ENCODE measurements around the gene GREB1. TPM values are rescaled to one million over a fixed set of nuclear protein-coding genes. Genes with fewer than 3 reads are reported as not detected.

Gene GREB1
- total RNA-seq, 1 donor from 2014 or later = under 0.01 TPM

- Histone ChIP-seq H3K27me3 (ENCODE audit: control insufficient read depth, insufficient read depth, low read length) (peaks cover 5% of the 10 kb centered on the region), H3K4me3 (ENCODE audit: low read depth, low read length) (no peak overlapping the region), H3K36me3 (ENCODE audit: control insufficient read depth, insufficient read depth, low read length) (no peaks in the 10 kb centered on the region)
- FAIRE-seq = no peak
- no peak for DNase-seq (ENCODE audit: low read depth)
- TF ChIP-seq CTCF (IDR thresholded peaks at IDR 0.05; ENCODE audit: insufficient read depth, low read length, severe bottlenecking) = no peak
These were observed 115.2 kb downstream of the GREB1 start for GRCh38 chr2:11649093-11649492.

- Histone ChIP-seq H3K4me3 (ENCODE audit: low read depth, low read length) (no peak overlapping the region), H3K36me3 (ENCODE audit: control insufficient read depth, insufficient read depth, low read length) (no peaks in the 10 kb centered on the region), H3K27me3 (ENCODE audit: control insufficient read depth, insufficient read depth, low read length) (peaks cover 5% of the 10 kb centered on the region)
- DNase-seq (ENCODE audit: low read depth) (no peak), FAIRE-seq (no peak)
- no peak for TF ChIP-seq CTCF (IDR thresholded peaks at IDR 0.05; ENCODE audit: insufficient read depth, low read length, severe bottlenecking)
These were observed 118.2 kb downstream of the GREB1 start for GRCh38 chr2:11651856-11652548.

DNA sequence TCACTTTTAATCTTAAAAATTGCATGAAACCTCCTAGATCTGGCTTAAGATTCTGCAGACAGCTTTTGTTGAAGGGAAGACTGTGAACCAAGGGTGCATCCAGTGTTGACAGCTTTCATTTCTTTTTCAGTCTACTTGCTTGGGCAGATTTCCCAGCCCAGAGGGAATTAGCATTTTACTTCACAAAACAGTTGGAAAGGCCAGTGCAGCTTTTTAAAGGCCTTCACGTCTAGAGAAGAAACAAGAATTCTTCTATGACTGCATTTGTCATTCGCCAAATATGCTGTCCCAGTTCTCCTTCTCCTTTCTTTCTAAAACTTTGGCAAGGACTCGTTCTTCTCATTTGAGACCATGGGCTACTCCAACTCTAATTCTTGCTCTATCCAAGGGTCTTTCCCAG lies 118.7 kb downstream of the GREB1 start:
- no peak for TF ChIP-seq CTCF (IDR thresholded peaks at IDR 0.05; ENCODE audit: insufficient read depth, low read length, severe bottlenecking)
- FAIRE-seq (no peak), DNase-seq (ENCODE audit: low read depth) (no peak)
- no peaks in the 10 kb centered on the region for H3K36me3 ChIP-seq (ENCODE audit: control insufficient read depth, insufficient read depth, low read length)
- no peak overlapping the region for H3K4me3 ChIP-seq (ENCODE audit: low read depth, low read length)
- H3K27me3 ChIP-seq (ENCODE audit: control insufficient read depth, insufficient read depth, low read length) = peaks cover 5% of the 10 kb centered on the region

DNA sequence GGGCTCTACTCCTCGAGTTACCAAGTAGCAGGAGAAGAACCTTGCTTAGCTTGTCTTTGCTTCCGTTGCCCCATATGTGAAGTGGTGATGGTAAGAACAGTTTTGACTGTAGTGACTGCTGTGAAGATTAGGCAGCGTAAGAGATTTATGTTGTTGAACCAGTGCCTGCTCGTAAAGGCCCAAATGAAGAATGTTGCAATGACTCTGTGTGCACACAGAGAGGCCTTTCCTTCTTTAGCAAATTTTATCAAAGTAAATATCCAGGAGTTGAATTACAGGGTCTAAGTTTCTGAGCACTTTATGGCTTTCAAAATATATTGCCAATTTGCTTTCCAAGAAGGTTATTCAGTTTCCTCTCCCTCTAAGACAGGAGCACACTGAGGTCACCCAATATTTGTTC lies 121.7 kb downstream of the GREB1 start:
- H3K27me3 ChIP-seq (ENCODE audit: control insufficient read depth, insufficient read depth, low read length) = peaks cover 13% of the 10 kb centered on the region
- DNase-seq (ENCODE audit: low read depth) (no peak), FAIRE-seq (no peak)
- no peaks in the 10 kb centered on the region for H3K36me3 ChIP-seq (ENCODE audit: control insufficient read depth, insufficient read depth, low read length)
- no peak overlapping the region for H3K4me3 ChIP-seq (ENCODE audit: low read depth, low read length)
- TF ChIP-seq CTCF (IDR thresholded peaks at IDR 0.05; ENCODE audit: insufficient read depth, low read length, severe bottlenecking) = no peak

DNA sequence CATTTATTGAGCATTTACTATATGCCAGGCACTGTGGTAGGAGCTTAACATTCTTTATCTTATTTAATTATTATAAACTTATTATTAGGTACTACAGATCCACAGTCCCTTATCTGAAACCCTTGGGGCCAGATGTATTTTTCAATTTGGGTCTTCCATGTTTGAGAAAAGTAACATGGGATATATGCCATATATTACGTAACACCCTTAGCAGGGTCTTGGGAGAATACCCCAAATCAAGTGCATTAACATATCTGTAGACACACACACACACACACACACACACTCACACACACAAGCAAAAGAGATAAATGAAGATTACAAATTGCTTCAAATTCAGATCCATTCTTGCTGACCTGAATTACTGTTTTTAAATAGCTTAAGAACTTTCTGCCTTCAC lies 122.4 kb downstream of the GREB1 start:
- DNase-seq (ENCODE audit: low read depth) (no peak), FAIRE-seq (no peak)
- Histone ChIP-seq H3K27me3 (ENCODE audit: control insufficient read depth, insufficient read depth, low read length) (peaks cover 15% of the 10 kb centered on the region), H3K36me3 (ENCODE audit: control insufficient read depth, insufficient read depth, low read length) (no peaks in the 10 kb centered on the region), H3K4me3 (ENCODE audit: low read depth, low read length) (no peak overlapping the region)
- no peak for TF ChIP-seq CTCF (IDR thresholded peaks at IDR 0.05; ENCODE audit: insufficient read depth, low read length, severe bottlenecking)

GRCh38 chr2:11656671-11657101 lies 122.8 kb downstream of the GREB1 start:
- no peak for FAIRE-seq
- H3K4me3 ChIP-seq (ENCODE audit: low read depth, low read length) = no peak overlapping the region
- DNase-seq (ENCODE audit: low read depth) = no peak
- no peaks in the 10 kb centered on the region for H3K36me3 ChIP-seq (ENCODE audit: control insufficient read depth, insufficient read depth, low read length)
- H3K27me3 ChIP-seq (ENCODE audit: control insufficient read depth, insufficient read depth, low read length) = peaks cover 12% of the 10 kb centered on the region
- TF ChIP-seq CTCF (IDR thresholded peaks at IDR 0.05; ENCODE audit: insufficient read depth, low read length, severe bottlenecking) = no peak

Data from bronchial epithelial cell (primary cell).